ENCODE results near the gene UBAC2.

GRCh38 chr13:99161512-99161911, 39.1 kb upstream of the UBAC2 start:
- TF ChIP-seq EZH2 (IDR thresholded peaks at IDR 0.05) (no peak), EZH2phosphoT487 (IDR thresholded peaks at IDR 0.05) (no peak)
- TF ChIP-seq, protein P1, sequence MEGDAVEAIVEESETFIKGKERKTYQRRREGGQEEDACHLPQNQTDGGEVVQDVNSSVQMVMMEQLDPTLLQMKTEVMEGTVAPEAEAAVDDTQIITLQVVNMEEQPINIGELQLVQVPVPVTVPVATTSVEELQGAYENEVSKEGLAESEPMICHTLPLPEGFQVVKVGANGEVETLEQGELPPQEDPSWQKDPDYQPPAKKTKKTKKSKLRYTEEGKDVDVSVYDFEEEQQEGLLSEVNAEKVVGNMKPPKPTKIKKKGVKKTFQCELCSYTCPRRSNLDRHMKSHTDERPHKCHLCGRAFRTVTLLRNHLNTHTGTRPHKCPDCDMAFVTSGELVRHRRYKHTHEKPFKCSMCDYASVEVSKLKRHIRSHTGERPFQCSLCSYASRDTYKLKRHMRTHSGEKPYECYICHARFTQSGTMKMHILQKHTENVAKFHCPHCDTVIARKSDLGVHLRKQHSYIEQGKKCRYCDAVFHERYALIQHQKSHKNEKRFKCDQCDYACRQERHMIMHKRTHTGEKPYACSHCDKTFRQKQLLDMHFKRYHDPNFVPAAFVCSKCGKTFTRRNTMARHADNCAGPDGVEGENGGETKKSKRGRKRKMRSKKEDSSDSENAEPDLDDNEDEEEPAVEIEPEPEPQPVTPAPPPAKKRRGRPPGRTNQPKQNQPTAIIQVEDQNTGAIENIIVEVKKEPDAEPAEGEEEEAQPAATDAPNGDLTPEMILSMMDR (IDR thresholded peaks at IDR 0.05), result no peak

Measured in neural progenitor cell (in vitro differentiated cells).